Measurements from ENCODE around the gene IER3IP1. TPM values are rescaled to one million over a fixed set of nuclear protein-coding genes. Genes with fewer than 3 reads are reported as not detected.

The IER3IP1 gene
- polyA plus RNA-seq, 1 donor from 2014 or later = 27.1 TPM

- H3K27ac ChIP-seq (ENCODE audit: low read length) = no peak overlapping the region
- no peaks in the 10 kb centered on the region for H3K9me2 ChIP-seq (ENCODE audit: insufficient read depth, low read length)
- H3F3A ChIP-seq (ENCODE audit: insufficient read depth, low read length, poor library complexity, severe bottlenecking) = no peaks in the 10 kb centered on the region
- H3K79me2 ChIP-seq (replicated peaks; ENCODE audit: insufficient read depth, low read length) = no peaks in the 10 kb centered on the region
- no peaks in the 10 kb centered on the region for H3K36me3 ChIP-seq (ENCODE audit: insufficient read depth, low read length)
- no peaks in the 10 kb centered on the region for H3K27me3 ChIP-seq (ENCODE audit: insufficient read depth, low read depth, low read length)
- no peaks in the 10 kb centered on the region for H4K20me1 ChIP-seq (ENCODE audit: insufficient read depth)
- H3K4me2 ChIP-seq (ENCODE audit: low read length) = no peak overlapping the region
- TF ChIP-seq SMC3 (conservative IDR thresholded peaks at IDR 0.05; ENCODE audit: poor library complexity) = no peak
- TF ChIP-seq, protein P1, sequence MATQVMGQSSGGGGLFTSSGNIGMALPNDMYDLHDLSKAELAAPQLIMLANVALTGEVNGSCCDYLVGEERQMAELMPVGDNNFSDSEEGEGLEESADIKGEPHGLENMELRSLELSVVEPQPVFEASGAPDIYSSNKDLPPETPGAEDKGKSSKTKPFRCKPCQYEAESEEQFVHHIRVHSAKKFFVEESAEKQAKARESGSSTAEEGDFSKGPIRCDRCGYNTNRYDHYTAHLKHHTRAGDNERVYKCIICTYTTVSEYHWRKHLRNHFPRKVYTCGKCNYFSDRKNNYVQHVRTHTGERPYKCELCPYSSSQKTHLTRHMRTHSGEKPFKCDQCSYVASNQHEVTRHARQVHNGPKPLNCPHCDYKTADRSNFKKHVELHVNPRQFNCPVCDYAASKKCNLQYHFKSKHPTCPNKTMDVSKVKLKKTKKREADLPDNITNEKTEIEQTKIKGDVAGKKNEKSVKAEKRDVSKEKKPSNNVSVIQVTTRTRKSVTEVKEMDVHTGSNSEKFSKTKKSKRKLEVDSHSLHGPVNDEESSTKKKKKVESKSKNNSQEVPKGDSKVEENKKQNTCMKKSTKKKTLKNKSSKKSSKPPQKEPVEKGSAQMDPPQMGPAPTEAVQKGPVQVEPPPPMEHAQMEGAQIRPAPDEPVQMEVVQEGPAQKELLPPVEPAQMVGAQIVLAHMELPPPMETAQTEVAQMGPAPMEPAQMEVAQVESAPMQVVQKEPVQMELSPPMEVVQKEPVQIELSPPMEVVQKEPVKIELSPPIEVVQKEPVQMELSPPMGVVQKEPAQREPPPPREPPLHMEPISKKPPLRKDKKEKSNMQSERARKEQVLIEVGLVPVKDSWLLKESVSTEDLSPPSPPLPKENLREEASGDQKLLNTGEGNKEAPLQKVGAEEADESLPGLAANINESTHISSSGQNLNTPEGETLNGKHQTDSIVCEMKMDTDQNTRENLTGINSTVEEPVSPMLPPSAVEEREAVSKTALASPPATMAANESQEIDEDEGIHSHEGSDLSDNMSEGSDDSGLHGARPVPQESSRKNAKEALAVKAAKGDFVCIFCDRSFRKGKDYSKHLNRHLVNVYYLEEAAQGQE (IDR thresholded peaks at IDR 0.05; ENCODE audit: borderline replicate concordance) = no peak
- TF ChIP-seq EZH2 (IDR thresholded peaks at IDR 0.05; ENCODE audit: borderline replicate concordance, insufficient read depth, low read length, poor library complexity, severe bottlenecking) = no peak
- TF ChIP-seq, protein P2, sequence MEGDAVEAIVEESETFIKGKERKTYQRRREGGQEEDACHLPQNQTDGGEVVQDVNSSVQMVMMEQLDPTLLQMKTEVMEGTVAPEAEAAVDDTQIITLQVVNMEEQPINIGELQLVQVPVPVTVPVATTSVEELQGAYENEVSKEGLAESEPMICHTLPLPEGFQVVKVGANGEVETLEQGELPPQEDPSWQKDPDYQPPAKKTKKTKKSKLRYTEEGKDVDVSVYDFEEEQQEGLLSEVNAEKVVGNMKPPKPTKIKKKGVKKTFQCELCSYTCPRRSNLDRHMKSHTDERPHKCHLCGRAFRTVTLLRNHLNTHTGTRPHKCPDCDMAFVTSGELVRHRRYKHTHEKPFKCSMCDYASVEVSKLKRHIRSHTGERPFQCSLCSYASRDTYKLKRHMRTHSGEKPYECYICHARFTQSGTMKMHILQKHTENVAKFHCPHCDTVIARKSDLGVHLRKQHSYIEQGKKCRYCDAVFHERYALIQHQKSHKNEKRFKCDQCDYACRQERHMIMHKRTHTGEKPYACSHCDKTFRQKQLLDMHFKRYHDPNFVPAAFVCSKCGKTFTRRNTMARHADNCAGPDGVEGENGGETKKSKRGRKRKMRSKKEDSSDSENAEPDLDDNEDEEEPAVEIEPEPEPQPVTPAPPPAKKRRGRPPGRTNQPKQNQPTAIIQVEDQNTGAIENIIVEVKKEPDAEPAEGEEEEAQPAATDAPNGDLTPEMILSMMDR (IDR thresholded peaks at IDR 0.05; ENCODE audit: poor library complexity, severe bottlenecking) = no peak
- TF ChIP-seq MXI1 (conservative IDR thresholded peaks at IDR 0.05; ENCODE audit: poor library complexity, severe bottlenecking) = no peak
- TF ChIP-seq POLR2AphosphoS5 (IDR thresholded peaks at IDR 0.05) = no peak
- TF ChIP-seq TAF1 (IDR thresholded peaks at IDR 0.05; ENCODE audit: low read depth) = no peak
- TF ChIP-seq EP300 (conservative IDR thresholded peaks at IDR 0.05; ENCODE audit: poor library complexity, severe bottlenecking) = no peak
- no peak for TF ChIP-seq RAD21 (conservative IDR thresholded peaks at IDR 0.05)
- no peak overlapping the region for H2AFZ ChIP-seq (ENCODE audit: low read depth, low read length)
- H3K4me3 ChIP-seq (ENCODE audit: low read length) = no peak overlapping the region
- H3K9ac ChIP-seq (ENCODE audit: low read length) = no peak overlapping the region
- no peaks in the 10 kb centered on the region for H3K9me3 ChIP-seq (ENCODE audit: low read length)
Measured at GRCh38 chr18:47115205-47115604, 61.0 kb downstream of the IER3IP1 start.

GRCh38 chr18:47113796-47114540, 62.2 kb downstream of the IER3IP1 start:
- Histone ChIP-seq H2AFZ (ENCODE audit: low read depth, low read length) (no peak overlapping the region), H3K79me2 (replicated peaks; ENCODE audit: insufficient read depth, low read length) (no peaks in the 10 kb centered on the region), H3K36me3 (ENCODE audit: insufficient read depth, low read length) (no peaks in the 10 kb centered on the region), H4K20me1 (ENCODE audit: insufficient read depth) (no peaks in the 10 kb centered on the region), H3K9ac (ENCODE audit: low read length) (no peak overlapping the region), H3F3A (ENCODE audit: insufficient read depth, low read length, poor library complexity, severe bottlenecking) (no peaks in the 10 kb centered on the region), H3K4me3 (ENCODE audit: low read length) (no peak overlapping the region), H3K9me2 (ENCODE audit: insufficient read depth, low read length) (no peaks in the 10 kb centered on the region), H3K9me3 (ENCODE audit: low read length) (no peaks in the 10 kb centered on the region), H3K4me2 (ENCODE audit: low read length) (no peak overlapping the region), H3K27me3 (ENCODE audit: insufficient read depth, low read depth, low read length) (no peaks in the 10 kb centered on the region), H3K27ac (ENCODE audit: low read length) (no peak overlapping the region)
- TF ChIP-seq RAD21 (conservative IDR thresholded peaks at IDR 0.05) (no peak), TAF1 (IDR thresholded peaks at IDR 0.05; ENCODE audit: low read depth) (no peak), EZH2 (IDR thresholded peaks at IDR 0.05; ENCODE audit: borderline replicate concordance, insufficient read depth, low read length, poor library complexity, severe bottlenecking) (no peak), MXI1 (conservative IDR thresholded peaks at IDR 0.05; ENCODE audit: poor library complexity, severe bottlenecking) (no peak), SMC3 (conservative IDR thresholded peaks at IDR 0.05; ENCODE audit: poor library complexity) (no peak), EP300 (conservative IDR thresholded peaks at IDR 0.05; ENCODE audit: poor library complexity, severe bottlenecking) (no peak), POLR2AphosphoS5 (IDR thresholded peaks at IDR 0.05) (no peak)
- TF ChIP-seq, protein P2 (IDR thresholded peaks at IDR 0.05; ENCODE audit: poor library complexity, severe bottlenecking) = no peak
- TF ChIP-seq, protein P1 (IDR thresholded peaks at IDR 0.05; ENCODE audit: borderline replicate concordance) = no peak
